Choroid plexus epithelial cell (primary cell): Measurements from ENCODE around the gene VTCN1.

ENCODE experiments used
- DNase-seq: peaks from one replicate; pipeline ENCODE4 v3.0.0-alpha.2; 2010; ENCODE audit warnings: low read depth
- H3K4me3 ChIP-seq: 2 replicates; pipeline ENCODE4 v1.5.1; 2011; ENCODE audit warnings: low read depth, mild to moderate bottlenecking, control low read depth, low read length, moderate library complexity
- CTCF ChIP-seq: conservative IDR thresholded peaks from 2 replicates; pipeline ENCODE4 v1.5.1; 2011; ENCODE audit warnings: low read depth, mild to moderate bottlenecking, control low read depth, inconsistent platforms, low read length, moderate library complexity

The VTCN1 gene

GRCh38 chr1:117231748-117232373 is 21.1 kb upstream of the VTCN1 start:
- no peak for TF ChIP-seq CTCF
- no peak for DNase-seq
- H3K4me3 ChIP-seq: no peak overlapping the region

GRCh38 chr1:117231312-117231711 is 20.6 kb upstream of the VTCN1 start:
- no peak overlapping the region for H3K4me3 ChIP-seq
- DNase-seq: no peak
- no peak for TF ChIP-seq CTCF

DNA sequence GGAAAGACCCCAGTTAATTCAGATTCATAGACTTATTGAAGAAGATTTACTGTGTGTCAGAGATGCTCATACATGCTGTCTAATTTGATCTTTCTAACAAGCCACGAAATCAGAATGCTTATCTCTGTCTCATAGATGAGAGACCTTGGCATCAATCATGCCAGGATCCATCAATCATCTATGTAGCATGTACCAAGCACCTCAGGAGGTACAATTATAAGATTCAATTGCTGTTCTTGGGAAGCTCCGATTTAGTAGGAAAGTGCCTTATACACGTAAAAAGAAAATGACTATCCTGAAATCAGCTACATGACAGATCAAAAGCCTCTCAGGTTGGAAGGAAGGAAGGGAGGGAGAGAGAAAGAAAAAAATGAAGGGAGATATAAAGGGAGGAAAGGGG is 18.5 kb upstream of the VTCN1 start:
- no peak overlapping the region for H3K4me3 ChIP-seq
- no peak for DNase-seq
- TF ChIP-seq CTCF: no peak

- TF ChIP-seq CTCF: no peak
- H3K4me3 ChIP-seq: no peak overlapping the region
Observed at GRCh38 chr1:117225931-117226330, 15.2 kb upstream of the VTCN1 start.

GRCh38 chr1:117216718-117217117 is 6.0 kb upstream of the VTCN1 start:
- DNase-seq: no peak
- no peak overlapping the region for H3K4me3 ChIP-seq
- no peak for TF ChIP-seq CTCF

More at GRCh38 chr1:117225931-117226330, 15.2 kb upstream of the VTCN1 start:
- no peak for DNase-seq

GRCh38 chr1:117215733-117216462 is 5.2 kb upstream of the VTCN1 start:
- H3K4me3 ChIP-seq: no peak overlapping the region
- TF ChIP-seq CTCF: no peak
- DNase-seq: no peak

- DNase-seq: no peak
- no peak overlapping the region for H3K4me3 ChIP-seq
- TF ChIP-seq CTCF: no peak
Observed at GRCh38 chr1:117215019-117215418, 4.3 kb upstream of the VTCN1 start.
